NCI-H2171 treated with DMSO at 0.1 percent for 48 hours (cell line): Measurements from ENCODE around the gene NKD1.

Experiments
- DNase-seq: peaks from one replicate; lab custom pipeline; 2025; lab: John Stamatoyannopoulos, UW

Gene NKD1

DNA sequence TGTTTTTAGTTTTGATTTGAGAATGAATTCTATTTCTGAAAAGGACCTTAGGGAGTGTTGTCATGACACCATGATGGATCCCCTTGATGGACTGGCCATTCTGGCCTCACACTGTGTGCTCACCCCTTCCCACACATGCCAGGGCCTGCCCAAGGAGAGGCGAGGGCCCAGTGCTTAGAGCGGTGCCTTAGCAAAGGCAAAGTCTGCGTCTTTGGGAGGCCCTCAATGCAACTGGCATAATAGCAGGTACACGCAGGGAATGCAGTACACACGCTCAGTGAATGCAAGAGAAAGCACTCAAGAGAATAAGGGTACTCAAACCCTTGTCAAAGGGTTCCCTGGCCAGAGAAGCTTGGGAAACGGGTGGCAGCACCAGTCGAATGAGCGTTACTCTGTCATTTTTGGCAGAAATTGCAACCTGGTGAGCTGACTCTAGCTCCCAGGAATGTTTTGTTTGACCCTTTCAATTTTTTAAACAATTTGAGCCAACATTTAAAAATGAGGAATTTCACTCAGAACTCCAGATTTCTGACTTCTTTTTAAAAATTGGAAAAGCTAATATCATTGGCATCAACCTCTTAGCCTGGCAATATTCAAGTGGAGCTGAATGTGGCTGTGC is 32.1 kb downstream of the NKD1 start:
- no peak for DNase-seq

- DNase-seq = no peak
Observed at GRCh38 chr16:50581845-50582244, 33.6 kb downstream of the NKD1 start.

DNA sequence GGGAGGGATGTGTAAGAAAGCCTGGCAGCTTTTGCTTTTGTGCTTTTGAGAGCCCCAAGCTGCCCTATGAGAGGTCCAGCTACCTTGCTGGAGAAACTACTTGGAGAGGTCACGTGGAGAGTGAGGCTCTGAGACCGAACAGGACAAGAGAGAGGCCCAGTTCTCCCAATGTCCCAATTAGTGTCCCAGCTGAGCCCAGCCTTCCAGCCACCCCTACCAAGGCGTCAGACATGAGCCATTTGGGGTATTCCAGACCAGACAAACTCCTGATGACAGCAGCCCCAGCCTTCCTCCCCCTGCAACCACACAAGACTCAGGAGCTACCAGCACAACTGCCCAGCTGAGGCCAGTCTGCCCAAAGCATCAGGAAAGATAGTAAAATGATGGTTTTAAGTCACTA is 35.0 kb downstream of the NKD1 start:
- no peak for DNase-seq

GRCh38 chr16:50584033-50584722 is 36.0 kb downstream of the NKD1 start:
- no peak for DNase-seq

DNA sequence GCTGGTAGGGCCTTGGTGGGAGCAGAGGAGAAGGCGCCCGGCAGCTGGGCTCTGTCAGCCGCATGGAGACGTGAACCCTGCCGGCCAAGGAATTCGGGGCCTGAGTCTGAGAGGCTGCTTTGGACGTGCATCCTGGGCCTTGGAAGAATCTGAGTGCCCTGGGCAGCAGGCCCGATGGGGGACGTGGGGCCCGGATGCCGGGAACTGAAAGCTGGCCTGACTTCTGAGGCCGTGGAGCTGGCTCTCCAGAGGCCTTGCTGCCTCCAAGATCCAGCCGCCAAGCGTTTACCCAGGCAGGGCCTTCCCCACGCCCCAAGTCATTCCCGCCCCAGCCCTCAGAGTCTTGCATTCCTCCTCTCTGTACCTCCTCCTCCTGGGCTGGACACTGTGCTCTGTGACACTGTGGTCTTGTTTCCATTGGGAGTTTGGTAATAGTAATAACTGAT is 37.2 kb downstream of the NKD1 start:
- DNase-seq = no peak

- DNase-seq = no peak
Observed at GRCh38 chr16:50587543-50587942, 39.3 kb downstream of the NKD1 start.

- no peak for DNase-seq
Observed at GRCh38 chr16:50588276-50588675, 40.1 kb downstream of the NKD1 start.

- DNase-seq = no peak
Observed at GRCh38 chr16:50591209-50591608, 43.0 kb downstream of the NKD1 start.

DNA sequence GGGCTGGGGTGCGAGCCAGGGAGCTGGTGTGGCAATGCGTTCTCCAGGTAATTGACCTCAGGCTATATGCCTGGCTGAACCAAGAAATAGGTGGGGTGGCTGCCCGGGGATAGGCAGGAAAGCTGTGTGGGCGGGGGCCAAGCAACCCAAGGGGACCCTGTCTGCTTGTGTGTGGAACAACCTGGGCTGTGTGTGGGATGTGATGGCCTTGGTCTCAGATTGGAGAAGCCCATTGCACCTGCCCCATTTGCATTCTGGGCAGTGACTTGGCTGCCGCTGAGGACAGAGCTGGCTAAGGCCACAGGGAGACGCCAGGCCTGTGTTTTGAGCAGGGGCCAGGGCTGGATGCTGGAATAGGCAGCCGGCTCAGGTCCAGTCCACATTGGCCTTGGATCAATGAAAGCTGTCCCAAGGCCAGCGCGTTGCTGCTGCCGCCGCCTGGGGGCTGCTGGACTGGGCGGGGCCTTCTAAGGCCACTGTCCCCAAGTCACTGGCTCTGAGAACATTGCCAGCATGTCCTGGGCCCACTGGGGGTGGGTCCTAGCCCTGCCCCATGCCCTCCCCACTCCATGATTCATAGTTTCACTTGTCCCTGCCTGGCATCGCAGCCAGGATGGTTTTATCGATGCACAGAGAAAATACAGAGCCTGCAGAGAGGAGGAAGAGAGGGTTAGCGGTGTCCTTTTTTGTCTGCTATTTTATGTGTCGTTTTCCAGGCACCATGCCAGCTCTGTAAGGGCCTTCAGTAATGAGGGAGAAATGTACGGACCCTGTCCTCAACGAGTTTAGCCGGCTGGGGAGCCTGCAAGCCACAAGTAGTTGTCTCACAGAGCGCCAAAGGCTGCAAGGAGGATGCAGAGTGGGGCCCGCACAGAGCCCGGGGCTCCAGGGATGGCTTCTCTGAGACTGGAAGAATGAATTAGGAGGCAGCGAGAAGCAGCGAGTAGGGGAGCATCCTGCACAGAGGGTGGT is 43.9 kb downstream of the NKD1 start:
- DNase-seq = no peak

DNA sequence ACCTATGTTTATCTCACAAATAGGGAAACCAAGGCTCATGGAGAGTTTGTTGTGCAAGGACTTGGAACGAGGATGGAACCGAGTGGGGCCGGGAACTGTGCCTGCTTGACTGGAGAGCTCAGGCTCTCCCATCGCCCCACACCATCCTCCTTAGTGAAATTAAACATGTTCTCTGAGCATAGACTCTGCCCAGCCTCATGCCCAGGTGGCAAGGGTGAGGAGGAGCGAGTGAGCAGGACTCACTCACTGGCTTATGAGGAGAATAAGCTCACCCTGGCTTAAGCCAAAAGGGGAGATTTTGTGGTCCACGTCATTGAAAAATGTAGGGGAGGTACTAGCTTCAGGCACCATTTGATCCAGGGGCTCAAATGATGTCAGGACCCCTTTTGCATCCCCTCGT is 44.8 kb downstream of the NKD1 start:
- no peak for DNase-seq

DNA sequence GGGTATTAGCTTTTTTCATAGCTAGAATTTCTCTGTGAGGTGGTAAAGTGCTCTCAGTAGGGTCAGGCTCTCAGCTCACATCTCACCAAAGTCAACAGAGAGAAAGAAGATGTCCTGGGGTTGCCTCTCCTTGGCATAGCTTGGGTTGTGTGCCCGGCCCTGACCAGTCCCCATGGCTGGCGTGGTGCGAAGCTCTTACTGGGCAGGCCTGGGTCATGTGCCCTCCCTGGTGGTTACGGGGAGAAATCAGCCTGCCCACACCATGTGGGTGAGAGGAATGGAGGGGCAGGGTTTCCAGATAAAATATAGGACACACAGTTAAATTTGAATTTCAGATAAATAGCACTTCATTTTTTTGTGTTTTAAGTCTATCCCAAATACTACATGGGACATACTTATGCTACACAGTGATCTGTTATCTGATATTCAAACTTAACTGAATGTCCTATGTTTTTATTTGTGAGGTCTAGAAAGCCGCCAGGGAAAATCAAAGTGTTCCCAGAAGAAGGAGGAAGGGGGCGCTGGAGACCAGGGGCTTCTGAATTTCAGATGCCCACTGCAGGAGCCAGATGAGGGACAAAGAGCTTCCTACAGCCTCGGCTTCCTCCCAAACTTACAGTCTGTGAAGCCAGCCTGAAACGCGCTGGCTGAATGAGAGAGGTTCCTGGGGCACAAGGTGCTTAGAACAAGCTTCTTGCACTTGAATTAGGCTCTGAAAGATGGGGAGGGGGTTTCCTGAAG is 45.4 kb downstream of the NKD1 start:
- no peak for DNase-seq

DNA sequence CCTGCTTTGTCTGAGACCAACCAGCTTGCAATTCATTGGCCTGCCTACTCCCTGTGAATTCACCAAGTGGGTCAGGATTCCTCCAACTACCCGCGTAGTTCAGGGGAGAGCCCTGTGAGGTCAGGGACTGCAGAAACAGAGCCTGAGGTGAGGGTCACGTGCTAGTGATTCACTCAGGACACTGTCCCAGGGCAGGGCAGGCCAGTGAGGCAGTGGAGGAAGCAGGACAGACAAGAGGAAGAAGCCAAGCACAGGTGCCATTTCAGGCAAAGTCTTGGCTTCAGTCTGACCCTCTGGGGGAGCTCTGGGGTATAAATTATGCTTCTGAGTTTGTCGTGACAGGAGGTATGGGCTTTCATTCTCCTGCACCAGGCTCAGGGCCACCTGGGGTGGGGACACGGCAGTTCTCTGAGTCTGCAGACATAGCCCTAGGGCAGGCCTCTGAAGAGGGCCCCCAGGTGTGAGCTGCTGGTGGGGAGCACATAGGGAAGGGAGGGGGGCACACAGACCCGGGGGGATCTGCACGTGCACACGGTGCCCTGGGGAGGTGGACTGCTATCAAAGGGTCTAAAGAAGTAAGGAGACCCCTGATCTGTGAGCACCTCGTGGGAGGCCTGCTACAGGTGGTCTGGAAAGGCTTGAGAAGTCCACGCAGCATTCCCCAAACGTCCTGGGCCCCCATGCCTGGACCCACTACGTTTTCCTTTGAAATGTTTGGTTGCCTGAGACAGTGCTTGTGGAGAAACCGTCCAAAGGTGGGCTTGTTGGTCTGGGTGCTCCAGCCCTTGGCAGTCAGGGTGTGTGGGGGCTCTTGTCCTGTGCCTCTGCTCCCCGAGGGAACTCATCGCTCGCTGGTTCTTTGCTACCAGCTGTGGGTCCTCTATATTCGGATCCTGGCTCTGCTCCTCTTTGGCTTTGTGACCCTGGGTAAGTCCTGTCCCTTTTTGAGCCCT is 46.4 kb downstream of the NKD1 start:
- DNase-seq = no peak

- no peak for DNase-seq
Observed at GRCh38 chr16:50595859-50596258, 47.7 kb downstream of the NKD1 start.

GRCh38 chr16:50596762-50597450 is 48.7 kb downstream of the NKD1 start:
- DNase-seq = no peak

DNA sequence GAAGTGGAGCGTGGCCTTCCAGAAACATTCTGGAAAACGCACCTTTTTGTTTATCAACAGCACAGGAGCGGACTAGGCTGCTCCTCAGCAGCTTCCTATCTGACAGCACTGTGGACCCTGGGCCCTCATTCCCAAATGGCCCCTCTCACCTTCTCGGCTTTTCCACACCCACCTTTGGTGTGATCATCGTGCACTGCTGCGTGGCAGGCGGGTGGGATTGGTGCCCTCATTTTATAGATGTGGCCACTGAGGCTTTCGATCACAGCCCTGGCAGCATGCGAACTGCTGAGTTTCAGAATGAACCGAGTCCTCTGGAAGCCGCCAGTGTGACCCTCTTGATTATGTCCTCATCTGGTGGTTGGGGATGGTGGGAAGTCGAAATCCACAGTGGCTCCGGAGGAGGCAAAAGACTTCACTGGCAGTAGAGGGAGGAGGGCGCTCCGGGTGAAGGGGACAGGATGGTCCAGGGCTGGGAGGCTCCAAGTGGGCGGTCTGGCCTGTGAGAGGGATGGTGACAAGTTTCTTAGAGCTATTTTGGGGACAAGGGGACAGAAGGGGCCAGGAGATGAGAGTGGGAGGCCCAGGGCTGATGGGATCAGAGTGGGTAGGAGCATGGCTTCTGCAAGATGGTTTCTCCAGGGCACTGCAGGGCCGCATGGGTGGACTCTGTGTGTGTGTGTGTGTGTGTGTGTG is 49.5 kb downstream of the NKD1 start:
- no peak for DNase-seq

DNA sequence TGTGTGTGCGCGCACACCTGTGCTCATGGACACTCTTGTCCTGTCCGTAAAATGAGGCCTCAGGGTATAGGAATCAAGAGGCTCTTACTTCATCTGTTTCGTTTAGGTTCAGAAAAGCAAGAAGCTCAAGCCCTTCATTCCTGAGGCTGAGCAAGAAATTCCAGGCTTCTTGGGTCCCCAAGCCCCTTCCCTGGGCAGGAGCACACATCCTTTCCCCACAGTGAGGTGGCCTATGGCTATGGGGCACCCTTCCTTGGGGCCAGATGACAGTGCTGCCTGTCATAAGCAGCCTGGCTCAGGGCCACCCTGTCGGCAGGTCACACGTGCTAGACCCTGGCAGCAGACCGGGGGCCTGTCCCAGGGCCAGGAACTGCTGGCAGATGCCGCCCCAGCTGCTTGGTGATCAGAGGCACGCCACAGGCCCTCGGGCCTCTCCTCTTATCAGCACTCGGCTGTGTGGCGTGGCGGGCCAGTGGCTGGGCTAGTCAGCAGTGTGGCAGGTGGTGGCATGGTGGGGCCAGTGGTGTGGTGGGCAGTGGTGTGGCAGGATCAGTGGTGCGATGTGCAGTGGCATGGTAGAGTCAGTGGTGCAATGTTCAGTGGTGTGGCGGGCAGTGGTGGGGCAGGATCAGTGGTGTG is 50.2 kb downstream of the NKD1 start:
- peak; percentile 57 for DNase-seq

GRCh38 chr16:50598936-50599361 is 50.8 kb downstream of the NKD1 start:
- no peak for DNase-seq

DNA sequence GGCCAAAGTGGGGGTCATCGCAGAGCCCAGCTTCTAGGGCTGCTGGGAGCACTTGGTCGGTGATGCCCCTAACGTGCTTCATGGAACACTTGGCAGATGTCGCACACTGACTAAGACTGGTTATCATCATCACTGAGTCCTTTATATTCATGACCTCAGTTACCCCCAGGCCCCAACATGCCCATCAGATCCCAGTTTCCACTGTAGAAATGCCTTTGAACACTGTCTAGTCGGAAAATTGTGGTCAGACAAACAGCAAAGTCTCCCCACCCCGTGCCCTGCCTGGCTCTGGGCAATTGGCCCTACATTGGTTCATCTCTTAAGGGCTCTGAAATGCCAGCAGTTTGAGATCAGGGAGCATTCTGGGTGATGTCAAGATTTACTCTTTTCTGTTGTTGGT is 51.3 kb downstream of the NKD1 start:
- DNase-seq = no peak
